NCI-H345 treated with DMSO at 0.1 percent for 48 hours (cell line): ENCODE results near the gene ASIC4.

ENCODE experiments used
- DNase-seq: peaks from one replicate; lab custom pipeline; 2025; ENCODE audit not compliant: unreplicated experiment; lab: John Stamatoyannopoulos, UW

ASIC4 gene

DNA sequence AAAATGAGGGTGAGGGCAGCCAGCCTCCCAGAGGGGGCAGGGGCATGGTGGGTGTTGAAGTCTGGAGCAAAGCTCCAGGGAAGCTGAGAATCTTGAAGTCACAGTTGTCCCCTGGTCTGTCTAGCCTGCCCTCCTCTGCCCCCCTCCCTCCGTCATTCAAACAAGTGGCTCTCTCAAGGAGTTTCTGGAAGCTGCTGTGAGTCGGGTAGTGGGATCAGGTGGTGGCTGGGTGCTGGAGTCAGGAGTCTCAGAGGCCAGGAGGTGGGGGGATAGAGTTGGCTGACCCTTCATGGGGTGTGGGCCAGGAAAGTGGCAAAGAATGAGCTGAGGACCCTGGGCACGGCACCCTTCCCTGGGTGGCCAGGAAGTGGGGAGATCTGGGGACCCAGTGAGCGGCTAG, 495 bp upstream of the ASIC4 start:
- no peak for DNase-seq

DNA sequence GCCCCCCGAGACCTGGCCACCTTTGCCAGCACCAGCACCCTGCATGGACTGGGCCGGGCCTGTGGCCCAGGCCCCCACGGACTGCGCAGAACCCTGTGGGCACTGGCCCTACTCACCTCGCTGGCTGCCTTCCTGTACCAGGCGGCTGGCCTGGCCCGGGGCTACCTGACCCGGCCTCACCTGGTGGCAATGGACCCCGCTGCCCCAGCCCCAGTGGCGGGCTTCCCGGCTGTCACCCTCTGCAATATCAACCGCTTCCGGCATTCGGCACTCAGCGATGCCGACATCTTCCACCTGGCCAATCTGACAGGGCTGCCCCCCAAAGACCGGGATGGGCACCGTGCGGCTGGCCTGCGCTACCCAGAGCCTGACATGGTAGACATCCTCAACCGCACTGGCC, 554 bp downstream of the ASIC4 start:
- no peak for DNase-seq

GRCh38 chr2:219515874-219516629, 1.8 kb downstream of the ASIC4 start:
- no peak for DNase-seq

DNA sequence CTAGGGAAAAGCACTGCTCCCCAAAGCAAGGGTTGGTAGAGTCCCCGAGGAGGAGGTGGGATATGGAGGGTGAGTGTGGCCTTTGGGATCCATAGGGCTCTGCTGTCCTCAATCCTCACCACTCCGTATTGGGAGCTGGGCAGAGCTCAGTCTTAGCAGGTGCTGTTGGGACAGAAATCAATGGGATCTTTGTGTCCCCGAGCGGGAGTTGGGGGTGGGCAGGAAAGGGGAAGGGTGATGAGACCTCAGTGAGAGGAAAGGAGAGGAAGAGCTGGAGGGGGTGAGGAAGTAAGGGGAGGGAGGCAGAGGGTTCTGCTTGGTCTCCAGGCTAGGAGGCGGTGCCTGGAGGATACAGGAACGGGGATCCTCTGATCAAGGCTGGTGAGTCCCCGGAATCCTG, 2.6 kb downstream of the ASIC4 start:
- no peak for DNase-seq

- DNase-seq: no peak
These were observed 3.9 kb downstream of the ASIC4 start for GRCh38 chr2:219517954-219518778.

DNA sequence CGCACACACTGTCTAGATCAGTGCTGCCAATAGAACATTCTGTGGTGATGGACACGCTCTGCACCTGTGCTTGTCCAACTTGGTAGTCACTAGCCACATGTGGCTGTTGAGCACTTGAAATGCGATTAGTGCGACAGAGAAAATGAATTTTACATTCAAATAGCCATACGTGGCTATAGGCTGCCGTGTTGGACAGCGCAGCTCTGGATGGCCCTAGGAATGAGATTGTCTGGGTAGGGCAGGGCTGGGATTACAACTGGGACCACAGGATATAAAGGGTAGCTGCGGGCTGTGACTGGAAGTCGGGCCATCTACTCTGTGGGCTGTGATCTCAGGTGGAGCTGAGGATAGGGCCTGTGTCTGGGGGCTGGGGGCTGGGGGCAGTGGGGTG, 5.2 kb downstream of the ASIC4 start:
- no peak for DNase-seq

GRCh38 chr2:219520079-219520478, 5.8 kb downstream of the ASIC4 start:
- no peak for DNase-seq

- peak; percentile 34 for DNase-seq
These were observed 7.0 kb downstream of the ASIC4 start for GRCh38 chr2:219521066-219521880.

- DNase-seq: no peak
These were observed 8.1 kb downstream of the ASIC4 start for GRCh38 chr2:219522111-219523030.

DNA sequence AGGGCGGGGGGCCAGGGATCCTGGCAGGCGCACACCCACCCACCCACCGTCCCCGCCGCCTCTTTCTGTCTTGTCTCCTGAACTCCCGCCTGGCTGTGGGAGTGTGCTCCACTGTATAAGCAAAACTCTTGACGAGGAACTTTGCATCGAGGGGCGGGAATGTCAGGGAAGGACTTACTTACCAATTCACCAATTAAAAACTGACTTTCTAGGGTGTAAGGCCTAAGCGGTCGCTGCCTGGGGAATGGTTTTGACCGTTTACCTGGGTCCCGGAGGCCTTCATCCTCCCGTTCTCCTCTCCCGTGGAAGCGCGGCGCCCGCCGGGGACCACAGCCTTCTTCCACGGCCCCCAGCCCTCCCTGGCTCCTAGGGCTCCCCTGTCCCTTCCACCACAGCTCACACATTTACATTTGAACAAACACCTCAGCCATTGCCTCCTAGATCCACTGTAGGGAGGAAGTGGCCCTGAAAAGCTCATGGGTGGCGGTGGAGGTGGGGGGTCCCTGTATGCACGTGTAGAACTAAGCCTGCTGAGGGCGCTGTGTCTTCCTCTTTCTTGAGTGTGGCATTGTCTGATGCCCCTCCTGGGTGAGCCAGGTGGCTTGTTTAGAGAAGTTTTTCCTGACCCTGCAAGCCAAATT, 8.9 kb downstream of the ASIC4 start:
- DNase-seq: no peak

DNA sequence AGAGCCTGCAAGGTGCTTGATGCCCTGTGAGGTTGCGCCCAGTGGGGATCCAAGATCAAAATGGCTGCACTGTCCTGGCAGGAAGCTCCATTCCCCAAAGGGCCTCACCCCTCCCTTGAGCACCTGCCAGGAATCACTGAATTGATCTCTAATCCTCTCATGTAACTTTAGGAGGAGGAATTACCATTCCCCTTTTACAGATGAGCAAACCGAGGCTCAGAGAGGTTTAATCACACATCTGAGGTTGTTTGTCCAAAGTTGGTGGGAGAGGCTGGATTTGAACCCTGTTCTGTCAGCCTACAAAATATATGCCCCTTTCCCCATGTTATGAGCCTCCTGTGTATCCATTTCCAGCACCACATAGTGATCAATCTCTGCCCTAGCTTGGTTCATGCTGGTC, 10.5 kb downstream of the ASIC4 start:
- no peak for DNase-seq

DNA sequence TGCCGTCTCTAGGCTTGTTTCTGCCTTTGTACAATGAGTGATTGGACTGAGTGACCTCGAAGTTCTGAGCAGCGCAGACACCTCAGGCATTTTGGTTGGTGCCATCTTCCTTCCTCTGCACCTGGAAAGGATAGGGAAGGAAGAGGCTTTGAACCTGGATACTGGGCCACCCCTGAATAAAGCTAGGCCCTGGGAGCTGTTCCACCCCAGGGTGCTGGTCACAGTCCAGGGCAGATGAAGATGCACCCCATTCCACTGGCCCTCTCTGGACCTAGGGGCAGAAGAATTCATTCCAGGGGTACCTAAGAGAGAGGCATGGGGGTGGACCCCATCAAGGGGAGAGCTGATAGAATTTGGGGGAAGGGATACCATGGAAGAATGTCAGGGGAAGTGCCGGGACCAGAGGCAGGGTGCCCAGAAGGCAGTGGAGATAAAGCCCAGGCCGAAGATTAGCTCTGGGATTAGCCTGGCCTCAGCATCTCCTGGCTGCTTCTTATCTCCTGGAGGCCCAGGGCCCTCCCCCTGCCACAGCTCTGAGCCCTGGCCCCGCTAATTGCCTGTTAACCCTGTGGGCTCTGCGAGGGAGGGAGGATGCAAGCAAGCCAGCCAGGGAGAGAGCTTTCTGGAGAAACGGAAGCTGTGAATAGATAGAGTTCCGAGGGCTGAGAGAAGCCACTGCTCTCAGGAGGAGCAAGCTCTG, 11.4 kb downstream of the ASIC4 start:
- DNase-seq: no peak

GRCh38 chr2:219526320-219527075, 12.2 kb downstream of the ASIC4 start:
- DNase-seq: no peak

DNA sequence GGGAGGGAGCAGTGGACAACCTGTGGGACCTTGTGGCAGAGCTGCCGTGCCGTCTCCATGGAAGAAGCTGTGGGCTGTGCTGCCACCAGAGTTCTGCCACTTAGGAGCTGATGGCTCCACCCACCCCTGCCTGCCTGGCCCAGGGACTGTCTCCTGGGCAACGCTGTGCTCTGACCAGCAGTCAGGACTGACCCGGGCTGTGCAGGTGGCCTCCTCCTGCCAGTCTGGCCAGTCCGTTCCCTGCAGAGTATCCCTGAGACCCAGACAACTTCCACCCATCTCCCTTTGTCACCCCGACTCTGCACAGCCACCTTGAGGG, 12.8 kb downstream of the ASIC4 start:
- DNase-seq: no peak

- no peak for DNase-seq
These were observed 13.2 kb downstream of the ASIC4 start for GRCh38 chr2:219527472-219527871.

DNA sequence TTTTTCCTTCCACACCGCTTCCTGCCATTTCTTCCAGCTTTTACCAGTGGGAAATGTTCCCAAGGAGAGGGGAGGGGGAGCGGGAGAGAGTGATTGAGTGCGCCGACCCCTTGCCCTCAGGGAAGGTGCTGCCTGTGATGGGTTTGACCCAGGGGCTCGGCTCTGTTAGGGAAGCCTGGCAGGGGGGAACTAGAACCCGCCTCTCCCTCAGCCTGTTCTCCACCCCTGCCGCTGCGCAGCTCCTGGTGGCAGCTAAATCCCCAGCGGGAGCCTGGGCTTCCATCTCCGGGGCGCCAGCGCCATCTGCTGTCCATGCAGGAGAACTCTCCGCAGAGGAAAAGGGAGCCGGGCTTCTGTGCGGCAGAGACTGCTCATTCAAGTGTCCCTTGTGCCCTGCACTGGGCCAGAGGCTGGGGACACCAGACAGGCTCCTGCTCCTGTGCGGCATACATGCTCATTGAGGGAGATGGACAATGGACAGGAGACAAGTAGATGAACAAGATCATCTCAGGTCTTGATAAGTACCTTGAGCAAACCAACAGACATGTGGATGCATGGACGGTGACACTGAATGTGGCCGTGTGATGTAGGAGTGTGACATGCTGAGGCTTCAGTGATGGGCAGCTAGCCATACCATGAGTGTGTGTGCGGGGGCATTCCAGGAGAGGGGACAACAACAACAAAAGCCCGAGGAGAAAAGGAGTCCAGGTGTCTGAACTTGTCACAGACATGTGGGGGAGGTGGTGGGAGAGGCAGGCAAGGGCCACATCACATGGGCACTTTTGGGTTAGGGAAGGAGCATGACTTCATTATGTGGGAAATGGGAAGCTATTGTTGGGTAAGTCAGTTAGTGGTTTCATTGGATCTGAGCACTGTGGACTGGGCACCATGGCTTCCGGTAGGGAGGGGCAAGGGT, 16.0 kb downstream of the ASIC4 start:
- peak; percentile 83 for DNase-seq

DNA sequence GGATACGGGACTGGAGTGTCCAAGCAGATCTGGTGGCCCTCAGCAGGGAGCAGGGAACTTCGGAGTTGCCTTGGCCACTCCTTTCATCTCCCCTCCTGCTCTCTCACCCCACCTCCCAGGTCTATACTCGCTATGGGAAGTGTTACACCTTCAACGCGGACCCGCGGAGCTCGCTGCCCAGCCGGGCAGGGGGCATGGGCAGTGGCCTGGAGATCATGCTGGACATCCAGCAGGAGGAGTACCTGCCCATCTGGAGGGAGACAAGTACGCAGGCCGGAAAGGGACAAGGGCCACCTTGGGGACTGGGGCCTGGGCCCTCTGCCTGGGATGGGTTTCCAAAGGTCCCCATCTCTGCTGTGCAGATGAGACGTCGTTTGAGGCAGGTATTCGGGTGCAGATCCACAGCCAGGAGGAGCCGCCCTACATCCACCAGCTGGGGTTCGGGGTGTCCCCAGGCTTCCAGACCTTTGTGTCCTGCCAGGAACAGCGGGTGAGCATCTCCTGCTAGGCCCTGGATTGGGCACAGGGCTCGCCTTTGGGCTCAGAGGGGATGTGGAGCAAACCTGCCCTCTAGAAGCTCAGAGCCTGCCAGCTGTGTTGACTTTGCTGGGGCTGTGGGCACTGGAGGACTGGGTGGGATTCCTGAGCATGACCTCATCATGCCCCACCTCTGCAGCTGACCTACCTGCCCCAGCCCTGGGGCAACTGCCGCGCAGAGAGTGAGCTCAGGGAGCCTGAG, 17.5 kb downstream of the ASIC4 start:
- no peak for DNase-seq
